SK-MEL-5 (cell line): ENCODE measurements around the gene MFSD6. TPM values are rescaled to one million over a fixed set of nuclear protein-coding genes. Genes with fewer than 3 reads are reported as not detected.
"Not testable (repeated sequence)": the region's sequence is repeated elsewhere in the genome, so short reads cannot be mapped to it uniquely, and the experiment has no call there.

Experiments used
- DNase-seq: peaks from one replicate; pipeline ENCODE4 v3.0.0-alpha.2; 2016; ENCODE audit warnings: low read depth, low spot score
- in situ Hi-C: cut with HindIII; loops from 2 replicates; pipeline ENCODE4 v1.10.0; 2016; ENCODE audit warnings: low sequenced_read_pairs, high pct_unique_total_duplicates, low pct_unique_long_range_greater_than_20kb
- total RNA-seq: library from RNA; depleted of rRNA; stranded (reverse); fragments of >200 nt; shearing (Covaris generic); gene quantifications from 2 replicates; pipeline ENCODE4 v1.2.3, GENCODE V29; 2014

Gene MFSD6
- total RNA-seq, 1 experiment from 2014 or later, result 6.7 TPM

- in situ Hi-C loops, result no loop called here
- DNase-seq, result no peak
Measured at GRCh38 chr2:190470256-190470826, 62.2 kb downstream of the MFSD6 start.

GRCh38 chr2:190477661-190478454, 69.7 kb downstream of the MFSD6 start:
- DNase-seq, result peak; percentile 34
- in situ Hi-C loops, result no loop called here

GRCh38 chr2:190478572-190479195, 70.5 kb downstream of the MFSD6 start:
- in situ Hi-C loops, result no loop called here
- no peak for DNase-seq

- DNase-seq, result peak; percentile 23
- in situ Hi-C loops, result no loop called here
Measured at GRCh38 chr2:190481339-190481738, 73.2 kb downstream of the MFSD6 start.

GRCh38 chr2:190482451-190482850, 74.3 kb downstream of the MFSD6 start:
- peak; percentile 46 for DNase-seq
- in situ Hi-C loops, result no loop called here

- in situ Hi-C loops, result no loop called here
- DNase-seq, result peak; percentile 78
Measured at GRCh38 chr2:190486037-190486623, 78.0 kb downstream of the MFSD6 start.

GRCh38 chr2:190488516-190489233, 80.5 kb downstream of the MFSD6 start:
- no peak for DNase-seq
- in situ Hi-C loops, result no loop called here

- no peak for DNase-seq
- in situ Hi-C loops, result no loop called here
Measured at GRCh38 chr2:190489475-190489874, 81.3 kb downstream of the MFSD6 start.

- no peak for DNase-seq
- in situ Hi-C loops, result no loop called here
Measured at GRCh38 chr2:190490502-190490901, 82.3 kb downstream of the MFSD6 start.

GRCh38 chr2:190493095-190493494, 84.9 kb downstream of the MFSD6 start:
- in situ Hi-C loops, result no loop called here
- no peak for DNase-seq

GRCh38 chr2:190494600-190495227, 86.6 kb downstream of the MFSD6 start:
- DNase-seq, in situ Hi-C loops: not testable (repeated sequence)

- in situ Hi-C loops, result no loop called here
- no peak for DNase-seq
Measured at GRCh38 chr2:190497428-190497827, 89.3 kb downstream of the MFSD6 start.

- DNase-seq, result no peak
- in situ Hi-C loops, result no loop called here
Measured at GRCh38 chr2:190499273-190499672, 91.1 kb downstream of the MFSD6 start.

- in situ Hi-C loops, result no loop called here
- DNase-seq, result no peak
Measured at GRCh38 chr2:190500054-190500502, 91.9 kb downstream of the MFSD6 start.

- in situ Hi-C loops, result no loop called here
- DNase-seq, result no peak
Measured at GRCh38 chr2:190501231-190501630, 93.1 kb downstream of the MFSD6 start.

GRCh38 chr2:190501702-190502407, 93.7 kb downstream of the MFSD6 start:
- no peak for DNase-seq
- in situ Hi-C loops, result no loop called here

GRCh38 chr2:190503088-190503487, 94.9 kb downstream of the MFSD6 start:
- DNase-seq, result no peak
- in situ Hi-C loops, result no loop called here
